SK-N-MC (cell line): ENCODE measurements around the gene ATXN2.
"Not testable (repeated sequence)": the region's sequence is repeated elsewhere in the genome, so short reads cannot be mapped to it uniquely, and the experiment has no call there.

ENCODE experiments used
- DNase-seq: peaks from one replicate; pipeline ENCODE4 v3.0.0-alpha.2; 2011; ENCODE audit warnings: low read depth, low spot score
- H3K27ac ChIP-seq: fragments of 200-600 bp; sonication (generic); 2 replicates; pipeline ENCODE4 v1.5.1; 2016; ENCODE audit warnings: mixed run types
- H3K36me3 ChIP-seq: fragments of 200-600 bp; sonication (generic); 2 replicates; pipeline ENCODE4 v1.6.1; 2017; ENCODE audit warnings: antibody characterized with exemption, low read length, mixed read lengths; ENCODE audit not compliant: insufficient read depth
- H3K4me3 ChIP-seq: fragments of 200-600 bp; sonication (generic); 2 replicates; pipeline ENCODE4 v1.5.1; 2016
- H3K9ac ChIP-seq: fragments of 200-600 bp; sonication (generic); 2 replicates; pipeline ENCODE4 v1.8.0; 2017; ENCODE audit warnings: mixed run types, mixed read lengths; ENCODE audit not compliant: insufficient read length
- H3K9me3 ChIP-seq: fragments of 200-600 bp; sonication (generic); 2 replicates; pipeline ENCODE4 v1.6.1; 2017; ENCODE audit warnings: low read depth, mild to moderate bottlenecking, antibody characterized with exemption, low read length, moderate library complexity, mixed read lengths
- EZH2 ChIP-seq: fragments of 200-600 bp; sonication (generic); IDR thresholded peaks from one replicate; pipeline ENCODE4 v1.6.1; 2017; ENCODE audit warnings: antibody characterized with exemption
- FOXP2 ChIP-seq: optimal IDR thresholded peaks from 2 replicates; pipeline ENCODE3; 2011; ENCODE audit warnings: mild to moderate bottlenecking, moderate library complexity; ENCODE audit not compliant: insufficient read depth; ENCODE audit errors: extremely low read length, control extremely low read depth
- POLR2AphosphoS5 ChIP-seq: IDR thresholded peaks from 2 replicates; pipeline ENCODE4 v1.6.1; 2012; ENCODE audit warnings: mild to moderate bottlenecking, low read depth, low read length, borderline replicate concordance

Gene ATXN2

DNA sequence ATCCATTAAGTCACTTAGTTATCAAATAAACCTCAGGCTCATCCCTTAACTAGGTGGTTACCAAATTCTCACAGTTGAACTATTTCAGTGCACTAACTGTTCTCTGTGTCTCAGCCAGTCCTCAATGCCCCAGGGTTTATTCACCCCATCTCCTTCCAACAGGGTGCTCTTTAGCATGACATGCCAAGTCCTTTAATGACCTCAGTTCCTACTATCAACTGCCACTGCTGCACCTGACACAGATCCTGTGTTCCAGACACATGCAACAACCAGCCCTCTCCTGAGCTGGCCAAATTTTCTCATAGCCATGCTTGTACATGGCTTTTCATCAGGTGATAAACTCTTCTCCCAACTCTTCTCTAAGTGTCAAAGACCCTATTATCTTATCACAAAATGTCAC lies 80.0 kb downstream of the ATXN2 start:
- H3K4me3 ChIP-seq: no peak overlapping the region
- TF ChIP-seq POLR2AphosphoS5 (no peak), EZH2 (no peak), FOXP2 (no peak)
- no peak overlapping the region for H3K27ac ChIP-seq
- no peak for DNase-seq
- H3K9ac ChIP-seq: no peak overlapping the region
- peaks cover 74% of the 10 kb centered on the region for H3K36me3 ChIP-seq
- H3K9me3 ChIP-seq: no peaks in the 10 kb centered on the region

DNA sequence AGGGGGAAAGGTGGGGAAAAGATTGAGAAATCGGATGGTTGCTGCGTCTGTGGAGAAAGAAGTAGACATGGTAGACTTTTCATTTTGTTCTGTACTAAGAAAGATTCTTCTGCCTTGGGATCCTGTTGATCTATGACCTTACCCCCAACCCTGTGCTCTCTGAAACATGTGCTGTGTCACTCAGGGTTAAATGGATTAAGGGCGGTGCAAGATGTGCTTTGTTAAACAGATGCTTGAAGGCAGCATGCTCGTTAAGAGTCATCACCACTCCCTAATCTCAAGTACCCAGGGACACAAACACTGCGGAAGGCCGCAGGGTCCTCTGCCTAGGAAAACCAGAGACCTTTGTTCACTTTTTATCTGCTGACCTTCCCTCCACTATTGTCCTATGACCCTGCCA lies 91.4 kb downstream of the ATXN2 start:
- peaks cover 65% of the 10 kb centered on the region for H3K36me3 ChIP-seq
- DNase-seq, H3K27ac ChIP-seq, H3K9ac ChIP-seq, H3K4me3 ChIP-seq, H3K9me3 ChIP-seq: not testable (repeated sequence)

DNA sequence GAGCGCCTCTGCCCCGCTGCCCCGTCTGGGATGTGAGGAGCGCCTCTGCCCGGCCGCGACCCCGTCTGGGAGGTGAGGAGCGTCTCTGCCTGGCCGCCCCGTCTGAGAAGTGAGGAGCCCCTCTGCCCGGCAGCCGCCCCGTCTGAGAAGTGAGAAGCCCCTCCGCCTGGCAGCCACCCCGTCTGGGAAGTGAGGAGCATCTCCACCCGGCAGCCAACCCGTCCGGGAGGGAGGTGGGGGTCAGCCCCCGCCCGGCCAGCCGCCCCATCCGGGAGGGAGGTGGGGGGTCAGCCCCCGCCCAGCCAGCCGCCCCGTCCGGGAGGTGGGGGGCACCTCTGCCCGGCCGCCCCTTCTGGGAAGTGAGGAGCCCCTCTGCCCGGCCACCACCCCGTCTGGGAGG lies 91.9 kb downstream of the ATXN2 start:
- DNase-seq, H3K9ac ChIP-seq, H3K4me3 ChIP-seq, H3K27ac ChIP-seq, H3K9me3 ChIP-seq: not testable (repeated sequence)
- peaks cover 64% of the 10 kb centered on the region for H3K36me3 ChIP-seq

DNA sequence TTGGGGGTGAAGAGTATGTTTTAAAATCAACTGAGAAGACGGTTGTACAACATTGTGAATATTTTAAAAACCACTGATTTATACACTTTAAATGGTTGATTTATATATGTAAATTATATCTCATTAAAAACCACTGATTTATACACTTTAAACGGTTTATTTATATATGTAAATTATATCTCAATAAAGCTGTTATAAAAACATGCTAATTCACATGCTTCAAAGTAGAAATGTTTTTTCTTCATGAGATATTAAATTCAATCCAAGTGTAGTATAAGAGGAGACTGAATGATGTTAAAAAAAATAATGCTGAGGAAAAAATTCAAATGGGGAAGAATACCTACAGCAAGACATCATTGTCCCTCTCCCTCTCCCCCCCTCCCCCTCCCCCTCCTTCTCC lies 92.9 kb downstream of the ATXN2 start:
- H3K36me3 ChIP-seq: peaks cover 59% of the 10 kb centered on the region
- H3K27ac ChIP-seq: no peak overlapping the region
- TF ChIP-seq EZH2 (no peak), POLR2AphosphoS5 (no peak), FOXP2 (no peak)

DNA sequence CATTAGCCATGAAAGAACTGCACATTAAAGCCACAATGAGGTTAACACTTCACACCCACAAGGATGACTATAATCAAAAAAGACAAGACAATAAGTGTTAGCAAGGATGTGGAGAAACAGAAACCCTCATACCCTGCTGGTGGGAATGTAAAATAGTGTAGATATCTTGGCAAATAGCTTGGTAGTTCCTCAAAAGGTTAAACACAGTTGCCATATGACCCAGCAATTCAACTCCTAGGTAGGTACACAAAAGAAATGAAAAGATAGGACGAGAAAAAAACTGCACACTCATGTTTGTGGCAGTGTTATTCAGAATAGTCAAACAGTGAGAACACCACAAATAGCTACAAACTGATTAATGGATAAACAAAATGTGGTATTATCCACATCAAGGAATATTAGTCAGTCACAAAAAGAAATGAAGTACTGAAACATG lies 93.5 kb downstream of the ATXN2 start:
- no peak overlapping the region for H3K4me3 ChIP-seq
- TF ChIP-seq EZH2: no peak
- no peak for TF ChIP-seq POLR2AphosphoS5
- TF ChIP-seq FOXP2: no peak
- no peak for DNase-seq
- peaks cover 57% of the 10 kb centered on the region for H3K36me3 ChIP-seq
- no peaks in the 10 kb centered on the region for H3K9me3 ChIP-seq
- H3K9ac ChIP-seq: no peak overlapping the region
- no peak overlapping the region for H3K27ac ChIP-seq

More for the DNA sequence above, 92.9 kb downstream of the ATXN2 start:
- H3K9ac ChIP-seq: no peak overlapping the region
- no peaks in the 10 kb centered on the region for H3K9me3 ChIP-seq
- no peak overlapping the region for H3K4me3 ChIP-seq
- no peak for DNase-seq

DNA sequence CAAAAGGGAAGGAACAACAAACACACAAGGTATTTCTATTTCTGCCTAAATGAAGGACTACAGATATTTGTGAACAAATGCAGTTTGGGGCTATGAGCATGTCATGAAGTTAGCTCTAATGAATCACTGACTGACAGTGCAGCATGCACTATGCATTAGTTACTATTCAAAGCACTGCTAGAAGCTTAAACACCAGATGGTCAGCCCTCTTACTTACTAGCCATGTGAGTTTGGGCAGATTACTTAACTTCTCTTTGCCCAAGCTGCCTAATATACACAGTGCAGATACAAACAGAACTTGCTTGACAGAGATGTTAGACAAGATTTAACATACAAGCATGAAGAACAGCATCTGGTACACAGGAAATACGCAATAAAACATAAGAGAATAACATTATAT lies 96.0 kb downstream of the ATXN2 start:
- H3K9ac ChIP-seq: no peak overlapping the region
- TF ChIP-seq POLR2AphosphoS5: no peak
- no peak for TF ChIP-seq EZH2
- TF ChIP-seq FOXP2: no peak
- no peak overlapping the region for H3K27ac ChIP-seq
- no peak overlapping the region for H3K4me3 ChIP-seq
- peaks cover 52% of the 10 kb centered on the region for H3K36me3 ChIP-seq
- H3K9me3 ChIP-seq: no peaks in the 10 kb centered on the region
- DNase-seq: no peak

DNA sequence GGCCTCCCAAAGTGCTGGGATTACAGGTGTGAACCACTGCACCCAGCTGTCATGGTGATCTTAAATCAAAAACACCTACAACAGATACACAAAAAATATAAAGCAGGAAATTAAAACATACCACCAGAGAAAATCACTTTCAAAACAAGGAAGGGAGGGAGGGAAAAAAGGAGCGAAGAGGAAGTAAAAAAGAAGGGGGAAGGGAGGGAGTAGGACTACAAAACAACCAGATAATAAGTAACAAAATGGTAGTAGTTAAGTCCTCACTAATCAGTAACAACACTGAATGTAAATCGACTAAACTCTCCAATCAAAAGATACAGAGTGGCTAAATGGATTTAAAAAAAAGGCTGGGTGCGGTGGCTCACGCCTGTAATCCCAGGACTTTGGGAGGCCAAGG lies 104.4 kb downstream of the ATXN2 start:
- DNase-seq: no peak
- no peak overlapping the region for H3K27ac ChIP-seq
- H3K9ac ChIP-seq: no peak overlapping the region
- peaks cover 71% of the 10 kb centered on the region for H3K36me3 ChIP-seq
- no peaks in the 10 kb centered on the region for H3K9me3 ChIP-seq
- H3K4me3 ChIP-seq: no peak overlapping the region
- TF ChIP-seq POLR2AphosphoS5 (no peak), FOXP2 (no peak), EZH2 (no peak)

DNA sequence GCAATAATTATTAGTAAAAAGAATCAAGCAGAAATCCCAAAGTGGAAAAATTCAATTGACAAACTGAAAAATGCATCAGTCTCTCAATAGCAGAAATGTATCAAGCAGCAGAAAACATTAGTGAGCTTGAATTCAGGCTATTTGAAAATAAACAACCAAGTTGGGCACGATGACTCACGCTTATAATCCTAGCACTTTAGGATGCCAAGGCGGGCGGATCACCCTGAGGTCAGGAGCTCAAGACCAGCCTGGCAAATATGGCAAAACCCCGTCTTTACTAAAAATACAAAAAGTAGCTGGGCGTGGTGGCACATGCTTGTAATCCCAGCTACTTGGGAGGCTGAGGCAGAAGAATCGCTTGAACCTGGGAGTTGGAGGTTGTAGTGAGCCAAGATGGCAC lies 106.1 kb downstream of the ATXN2 start:
- not testable (repeated sequence) for H3K27ac ChIP-seq, DNase-seq, H3K9ac ChIP-seq, H3K4me3 ChIP-seq, H3K9me3 ChIP-seq
- H3K36me3 ChIP-seq: peaks cover 63% of the 10 kb centered on the region

DNA sequence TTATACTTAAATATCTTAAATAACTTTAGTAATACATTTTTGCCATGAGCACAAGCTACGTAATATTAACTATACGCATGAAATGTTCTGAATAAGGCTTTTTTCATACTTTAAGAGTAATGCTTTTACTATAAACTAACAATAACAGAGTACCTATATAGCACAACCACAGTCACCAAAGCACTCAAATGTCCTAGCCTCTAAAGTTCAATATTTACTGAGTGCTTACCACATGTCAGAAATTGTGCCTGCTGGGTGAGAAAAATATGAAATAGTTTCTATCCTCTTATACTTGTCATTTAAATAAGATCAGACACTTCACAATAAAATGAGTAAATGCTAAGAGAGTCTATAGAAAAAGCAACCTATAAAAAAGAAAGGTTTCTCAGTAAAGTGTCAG lies 110.3 kb downstream of the ATXN2 start:
- H3K36me3 ChIP-seq: peaks cover 68% of the 10 kb centered on the region

More for the DNA sequence above, 110.3 kb downstream of the ATXN2 start:
- H3K27ac ChIP-seq: no peak overlapping the region
- no peak overlapping the region for H3K9ac ChIP-seq
- H3K4me3 ChIP-seq: no peak overlapping the region
- no peak for DNase-seq
- TF ChIP-seq POLR2AphosphoS5 (no peak), FOXP2 (no peak), EZH2 (no peak)
- no peaks in the 10 kb centered on the region for H3K9me3 ChIP-seq
